Smooth muscle cell (in vitro differentiated cells): ENCODE measurements around the gene CDKN2A. TPM values are rescaled to one million over a fixed set of nuclear protein-coding genes. Genes with fewer than 3 reads are reported as not detected.

Source experiments
- DNase-seq: peaks from one replicate; lab custom pipeline; 2025; ENCODE audit not compliant: unreplicated experiment; lab: John Stamatoyannopoulos, UW
- H2AFZ ChIP-seq: fragments of 200-600 bp; sonication (generic); 2 replicates; pipeline ENCODE4 v1.6.0; 2016; ENCODE audit warnings: antibody characterized with exemption, low read depth, mild to moderate bottlenecking
- H3F3A ChIP-seq: fragments of 200-600 bp; sonication (generic); 2 replicates; pipeline ENCODE4 v1.6.0; 2017; ENCODE audit warnings: antibody characterized with exemption, low read depth
- H3K27ac ChIP-seq: fragments of 200-600 bp; sonication (generic); 2 replicates; pipeline ENCODE4 v1.5.1; 2016; ENCODE audit warnings: low read depth, mild to moderate bottlenecking
- H3K27me3 ChIP-seq: fragments of 200-600 bp; sonication (generic); 2 replicates; pipeline ENCODE4 v1.6.1; 2016; ENCODE audit warnings: low read depth, mild to moderate bottlenecking
- H3K36me3 ChIP-seq: fragments of 200-600 bp; sonication (generic); 2 replicates; pipeline ENCODE4 v1.5.1; 2016; ENCODE audit warnings: low read depth
- H3K4me1 ChIP-seq: fragments of 200-600 bp; sonication (generic); 2 replicates; pipeline ENCODE4 v1.5.1; 2016; ENCODE audit warnings: low read depth
- H3K4me2 ChIP-seq: fragments of 200-600 bp; sonication (generic); 2 replicates; pipeline ENCODE4 v1.6.0; 2016; ENCODE audit warnings: mild to moderate bottlenecking
- H3K4me3 ChIP-seq: fragments of 200-600 bp; sonication (generic); 2 replicates; pipeline ENCODE4 v1.5.1; 2016; ENCODE audit warnings: mild to moderate bottlenecking
- H3K79me2 ChIP-seq: fragments of 200-600 bp; sonication (generic); 2 replicates; pipeline ENCODE4 v1.6.0; 2016; ENCODE audit warnings: low read depth, mild to moderate bottlenecking
- H3K9ac ChIP-seq: fragments of 200-600 bp; sonication (generic); 2 replicates; pipeline ENCODE4 v1.6.0; 2016; ENCODE audit warnings: low read depth
- H3K9me3 ChIP-seq: fragments of 200-600 bp; sonication (generic); replicated peaks from 2 replicates; pipeline ENCODE4 v1.5.1; 2016; ENCODE audit warnings: low read depth
- H4K20me1 ChIP-seq: fragments of 200-600 bp; sonication (generic); 2 replicates; pipeline ENCODE4 v1.6.0; 2016; ENCODE audit warnings: low read depth
- WGBS: methylation state at CpG from one replicate; pipeline ENCODE4 v1.1.7; 2016; ENCODE audit warnings: low lambda C conversion rate; 5-methylcytosine and 5-hydroxymethylcytosine counted together
- polyA plus RNA-seq: library from polyadenylated mRNA; unstranded; fragments of >200 nt; fragmentation: Nextera tagmentation; extraction: Ambion mirVana; gene quantifications from 2 replicates; pipeline ENCODE4 v1.2.1, GENCODE V29; 2016
- total RNA-seq: library from RNA; depleted of rRNA; stranded (reverse); fragments of >200 nt; gene quantifications from 2 replicates; pipeline ENCODE4 v1.2.3, GENCODE V29; 2014
- TF ChIP-seq, protein P1 (sequence below): fragments of 200-600 bp; sonication (generic); IDR thresholded peaks from 2 replicates; pipeline ENCODE4 v1.5.1; 2017; ENCODE audit warnings: borderline replicate concordance, mild to moderate bottlenecking, antibody characterized with exemption; ENCODE audit not compliant: insufficient read depth, poor library complexity, severe bottlenecking

The CDKN2A gene
- total and polyA plus RNA-seq, 2 experiments from 2014 or later, result 69.4 to 77.5 TPM

- TF ChIP-seq, protein P1, sequence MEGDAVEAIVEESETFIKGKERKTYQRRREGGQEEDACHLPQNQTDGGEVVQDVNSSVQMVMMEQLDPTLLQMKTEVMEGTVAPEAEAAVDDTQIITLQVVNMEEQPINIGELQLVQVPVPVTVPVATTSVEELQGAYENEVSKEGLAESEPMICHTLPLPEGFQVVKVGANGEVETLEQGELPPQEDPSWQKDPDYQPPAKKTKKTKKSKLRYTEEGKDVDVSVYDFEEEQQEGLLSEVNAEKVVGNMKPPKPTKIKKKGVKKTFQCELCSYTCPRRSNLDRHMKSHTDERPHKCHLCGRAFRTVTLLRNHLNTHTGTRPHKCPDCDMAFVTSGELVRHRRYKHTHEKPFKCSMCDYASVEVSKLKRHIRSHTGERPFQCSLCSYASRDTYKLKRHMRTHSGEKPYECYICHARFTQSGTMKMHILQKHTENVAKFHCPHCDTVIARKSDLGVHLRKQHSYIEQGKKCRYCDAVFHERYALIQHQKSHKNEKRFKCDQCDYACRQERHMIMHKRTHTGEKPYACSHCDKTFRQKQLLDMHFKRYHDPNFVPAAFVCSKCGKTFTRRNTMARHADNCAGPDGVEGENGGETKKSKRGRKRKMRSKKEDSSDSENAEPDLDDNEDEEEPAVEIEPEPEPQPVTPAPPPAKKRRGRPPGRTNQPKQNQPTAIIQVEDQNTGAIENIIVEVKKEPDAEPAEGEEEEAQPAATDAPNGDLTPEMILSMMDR, result no peak
- Histone ChIP-seq H3K9ac (no peak overlapping the region), H3K4me3 (no peak overlapping the region), H3K36me3 (no peaks in the 10 kb centered on the region), H3F3A (no peaks in the 10 kb centered on the region), H3K27me3 (peaks cover 69% of the 10 kb centered on the region), H3K4me2 (peak overlapping the region; percentile 87), H3K9me3 (no peaks in the 10 kb centered on the region), H3K4me1 (peaks cover 6% of the 10 kb centered on the region), H2AFZ (no peak overlapping the region), H4K20me1 (peaks cover 16% of the 10 kb centered on the region), H3K27ac (no peak overlapping the region), H3K79me2 (no peaks in the 10 kb centered on the region)
- 41% methylated on average over 15 of the region's 15 CpGs for WGBS
- no peak for DNase-seq
These were observed 27.9 kb downstream of the CDKN2A start for GRCh38 chr9:21966140-21966851.

DNA sequence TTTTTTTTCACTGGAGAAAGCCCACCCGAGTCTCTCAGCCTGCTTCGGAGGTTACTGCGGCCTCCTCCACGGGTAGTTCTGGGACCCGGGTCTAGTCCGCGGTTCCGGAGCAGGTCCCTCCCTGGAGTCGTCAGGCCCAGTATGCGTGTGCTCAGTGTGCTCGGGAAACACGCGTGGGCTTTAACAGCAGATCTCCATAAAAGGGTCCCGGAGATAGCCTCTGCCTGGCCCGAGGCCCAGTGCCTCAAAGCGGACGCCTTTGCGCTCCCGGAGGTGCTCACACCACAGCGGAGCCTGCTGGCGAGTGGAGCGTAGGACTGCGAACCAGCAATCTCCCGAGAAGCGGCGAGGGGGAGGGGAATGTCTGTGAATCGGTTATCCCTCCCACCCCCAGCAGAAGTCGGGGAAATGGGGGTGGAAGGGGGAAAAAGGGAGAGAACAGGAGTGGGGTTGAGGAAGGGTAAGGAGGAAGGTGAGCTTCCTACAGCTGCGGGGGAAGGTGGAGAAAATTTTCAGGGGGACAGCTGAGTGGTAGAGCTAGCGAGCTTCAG, 28.7 kb downstream of the CDKN2A start:
- H3K9ac ChIP-seq, result peak overlapping the region; percentile 49
- H3K27me3 ChIP-seq, result peaks cover 61% of the 10 kb centered on the region
- H3K4me3 ChIP-seq, result peak overlapping the region; percentile 50

GRCh38 chr9:21964925-21965385, 29.2 kb downstream of the CDKN2A start:
- Histone ChIP-seq H2AFZ (peak overlapping the region; percentile 93), H3K9me3 (no peaks in the 10 kb centered on the region), H3K4me1 (peaks cover 6% of the 10 kb centered on the region), H3K79me2 (no peaks in the 10 kb centered on the region), H3K9ac (peak overlapping the region; percentile 49), H3K36me3 (no peaks in the 10 kb centered on the region), H3K27me3 (peaks cover 56% of the 10 kb centered on the region), H3K4me2 (peak overlapping the region; percentile 87), H3K4me3 (peak overlapping the region; percentile 50), H3F3A (no peaks in the 10 kb centered on the region), H4K20me1 (peaks cover 10% of the 10 kb centered on the region), H3K27ac (no peak overlapping the region)
- no peak for DNase-seq
- 2% methylated on average over 29 of the region's 29 CpGs for WGBS
- TF ChIP-seq, protein P1, result no peak

More for the DNA sequence above, 28.7 kb downstream of the CDKN2A start:
- peak overlapping the region; percentile 87 for H3K4me2 ChIP-seq
- peak overlapping the region; percentile 93 for H2AFZ ChIP-seq
- no peaks in the 10 kb centered on the region for H3K79me2 ChIP-seq
- H3K9me3 ChIP-seq, result no peaks in the 10 kb centered on the region
- no peak for DNase-seq
- H3K27ac ChIP-seq, result no peak overlapping the region
- peaks cover 6% of the 10 kb centered on the region for H3K4me1 ChIP-seq
- WGBS, result 6% methylated on average over 29 of the region's 30 CpGs
- H3K36me3 ChIP-seq, result no peaks in the 10 kb centered on the region
- H3F3A ChIP-seq, result no peaks in the 10 kb centered on the region
- H4K20me1 ChIP-seq, result peaks cover 11% of the 10 kb centered on the region
- TF ChIP-seq, protein P1, result peak; percentile 45
